Keratinocyte (primary cell): ENCODE results near the gene CREBRF.

Experiments used
- EZH2 ChIP-seq: IDR thresholded peaks from one replicate; pipeline ENCODE4 v1.6.1; 2012; ENCODE audit warnings: inconsistent platforms, mild to moderate bottlenecking, low read length, moderate library complexity
- TF ChIP-seq, protein P1 (sequence below), 3 experiments: IDR thresholded peaks in 1 of 3; conservative IDR thresholded peaks in 1 of 3; optimal IDR thresholded peaks in 1 of 3; 2 replicates in 2 of 3; 3 replicates in 1 of 3; pipeline versions ENCODE3 to v1.5.1; 2011; ENCODE audit warnings: low read length in 3 of 3, mild to moderate bottlenecking in 3 of 3, moderate library complexity in 2 of 3, control low read depth in 1 of 3, inconsistent platforms in 1 of 3; ENCODE audit not compliant: insufficient read depth in 2 of 3; ENCODE audit errors: extremely low read depth in 1 of 3

DNA sequence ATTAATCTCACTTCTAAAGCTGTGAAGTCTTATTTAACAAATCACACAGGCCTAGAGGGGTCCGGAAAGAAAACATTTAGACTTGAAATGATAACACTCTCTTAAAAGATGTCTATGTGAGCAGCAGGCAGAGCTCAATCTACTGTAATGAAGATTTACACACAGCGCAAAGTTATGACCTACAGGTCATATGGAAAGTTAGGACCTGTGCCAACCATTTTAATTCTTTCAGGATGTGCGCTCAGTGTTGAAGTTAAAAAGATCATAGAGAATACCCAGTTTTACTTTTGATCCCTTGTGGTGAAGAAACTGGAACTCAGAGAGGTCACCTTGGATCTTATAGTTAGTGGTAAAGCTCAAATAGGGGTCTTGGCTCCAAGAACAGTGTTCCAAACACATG lies 3.1 kb upstream of the CREBRF start:
- TF ChIP-seq, protein P1, sequence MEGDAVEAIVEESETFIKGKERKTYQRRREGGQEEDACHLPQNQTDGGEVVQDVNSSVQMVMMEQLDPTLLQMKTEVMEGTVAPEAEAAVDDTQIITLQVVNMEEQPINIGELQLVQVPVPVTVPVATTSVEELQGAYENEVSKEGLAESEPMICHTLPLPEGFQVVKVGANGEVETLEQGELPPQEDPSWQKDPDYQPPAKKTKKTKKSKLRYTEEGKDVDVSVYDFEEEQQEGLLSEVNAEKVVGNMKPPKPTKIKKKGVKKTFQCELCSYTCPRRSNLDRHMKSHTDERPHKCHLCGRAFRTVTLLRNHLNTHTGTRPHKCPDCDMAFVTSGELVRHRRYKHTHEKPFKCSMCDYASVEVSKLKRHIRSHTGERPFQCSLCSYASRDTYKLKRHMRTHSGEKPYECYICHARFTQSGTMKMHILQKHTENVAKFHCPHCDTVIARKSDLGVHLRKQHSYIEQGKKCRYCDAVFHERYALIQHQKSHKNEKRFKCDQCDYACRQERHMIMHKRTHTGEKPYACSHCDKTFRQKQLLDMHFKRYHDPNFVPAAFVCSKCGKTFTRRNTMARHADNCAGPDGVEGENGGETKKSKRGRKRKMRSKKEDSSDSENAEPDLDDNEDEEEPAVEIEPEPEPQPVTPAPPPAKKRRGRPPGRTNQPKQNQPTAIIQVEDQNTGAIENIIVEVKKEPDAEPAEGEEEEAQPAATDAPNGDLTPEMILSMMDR (optimal IDR thresholded peaks at IDR 0.05 in 1 of 3, IDR thresholded peaks at IDR 0.05 in 1 of 3, conservative IDR thresholded peaks at IDR 0.05 in 1 of 3; ENCODE audit: extremely low read depth in 1 of 3, insufficient read depth in 2 of 3, low read length in 3 of 3): no peak
- no peak for TF ChIP-seq EZH2
